OCI-LY3 (cell line): ENCODE measurements around the gene AOAH.
A peak's percentile ranks its signal among the peaks of the same experiment; 100 is the strongest.

Source experiments
- H2AFZ ChIP-seq: fragments of 200-600, 300-600 bp; shearing (Covaris generic); 2 replicates; pipeline ENCODE4 v1.6.0; 2014; ENCODE audit warnings: antibody characterized with exemption, low read depth, low read length
- H3K27ac ChIP-seq: fragments of 200-600, 300-600 bp; sonication (generic); 2 replicates; pipeline ENCODE4 v1.5.1; 2014; ENCODE audit warnings: mild to moderate bottlenecking, low read length, moderate library complexity, mixed read lengths
- H3K27me3 ChIP-seq: fragments of 200-600, 300-600 bp; sonication (generic); 2 replicates; pipeline ENCODE4 v1.6.1; 2014; ENCODE audit warnings: low read depth, low read length, mixed read lengths
- H3K36me3 ChIP-seq: fragments of 200-600, 300-600 bp; sonication (generic); replicated peaks from 2 replicates; pipeline ENCODE3; 2014; ENCODE audit warnings: low read depth, low read length, mixed read lengths
- H3K4me1 ChIP-seq: fragments of 300-600, 200-600 bp; sonication (generic); 2 replicates; pipeline ENCODE4 v1.6.1; 2014; ENCODE audit warnings: low read length, mixed read lengths
- H3K4me2 ChIP-seq: fragments of 200-600, 300-600 bp; sonication (generic); 2 replicates; pipeline ENCODE4 v1.6.1; 2014; ENCODE audit warnings: low read length, mixed read lengths
- H3K4me3 ChIP-seq: fragments of 300-600, 200-600 bp; sonication (generic); 2 replicates; pipeline ENCODE4 v1.5.1; 2014; ENCODE audit warnings: antibody characterized with exemption, mild to moderate bottlenecking, low read length, moderate library complexity
- H3K79me2 ChIP-seq: fragments of 300-600, 200-600 bp; shearing (Covaris generic); 2 replicates; pipeline ENCODE4 v1.6.1; 2014; ENCODE audit warnings: mild to moderate bottlenecking, low read length, mixed read lengths
- H3K9ac ChIP-seq: fragments of 300-600, 200-600 bp; shearing (Covaris generic); 2 replicates; pipeline ENCODE4 v1.6.0; 2014; ENCODE audit warnings: mild to moderate bottlenecking, low read length, moderate library complexity
- H3K9me3 ChIP-seq: fragments of 200-600, 300-600 bp; shearing (Covaris generic); 2 replicates; pipeline ENCODE4 v1.6.1; 2014; ENCODE audit warnings: low read length, mixed read lengths; ENCODE audit not compliant: insufficient read depth
- H4K20me1 ChIP-seq: fragments of 200-600, 300-600 bp; sonication (generic); 2 replicates; pipeline ENCODE4 v1.6.1; 2016; ENCODE audit warnings: low read length, mixed read lengths; ENCODE audit not compliant: insufficient read depth
- EZH2phosphoT487 ChIP-seq: fragments of 200-600 bp; shearing (Covaris generic); IDR thresholded peaks from 2 replicates; pipeline ENCODE4 v1.6.1; 2018; ENCODE audit warnings: antibody characterized with exemption, mixed run types, low read depth
- TF ChIP-seq, protein P1 (sequence below): fragments of 200-600, 300-600 bp; sonication (generic); IDR thresholded peaks from 2 replicates; pipeline ENCODE4 v1.5.1; 2014; ENCODE audit warnings: antibody characterized with exemption, low read length, low read depth

AOAH gene

GRCh38 chr7:36682102-36682501 is 42.2 kb downstream of the AOAH start:
- no peak overlapping the region for H3K9ac ChIP-seq
- no peaks in the 10 kb centered on the region for H3K79me2 ChIP-seq
- no peak overlapping the region for H3K4me2 ChIP-seq
- no peaks in the 10 kb centered on the region for H3K4me1 ChIP-seq
- no peak overlapping the region for H3K4me3 ChIP-seq
- no peaks in the 10 kb centered on the region for H3K9me3 ChIP-seq
- H3K27me3 ChIP-seq = no peaks in the 10 kb centered on the region
- no peak for TF ChIP-seq EZH2phosphoT487
- TF ChIP-seq, protein P1, sequence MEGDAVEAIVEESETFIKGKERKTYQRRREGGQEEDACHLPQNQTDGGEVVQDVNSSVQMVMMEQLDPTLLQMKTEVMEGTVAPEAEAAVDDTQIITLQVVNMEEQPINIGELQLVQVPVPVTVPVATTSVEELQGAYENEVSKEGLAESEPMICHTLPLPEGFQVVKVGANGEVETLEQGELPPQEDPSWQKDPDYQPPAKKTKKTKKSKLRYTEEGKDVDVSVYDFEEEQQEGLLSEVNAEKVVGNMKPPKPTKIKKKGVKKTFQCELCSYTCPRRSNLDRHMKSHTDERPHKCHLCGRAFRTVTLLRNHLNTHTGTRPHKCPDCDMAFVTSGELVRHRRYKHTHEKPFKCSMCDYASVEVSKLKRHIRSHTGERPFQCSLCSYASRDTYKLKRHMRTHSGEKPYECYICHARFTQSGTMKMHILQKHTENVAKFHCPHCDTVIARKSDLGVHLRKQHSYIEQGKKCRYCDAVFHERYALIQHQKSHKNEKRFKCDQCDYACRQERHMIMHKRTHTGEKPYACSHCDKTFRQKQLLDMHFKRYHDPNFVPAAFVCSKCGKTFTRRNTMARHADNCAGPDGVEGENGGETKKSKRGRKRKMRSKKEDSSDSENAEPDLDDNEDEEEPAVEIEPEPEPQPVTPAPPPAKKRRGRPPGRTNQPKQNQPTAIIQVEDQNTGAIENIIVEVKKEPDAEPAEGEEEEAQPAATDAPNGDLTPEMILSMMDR = peak; percentile 52
- no peak overlapping the region for H3K27ac ChIP-seq
- no peak overlapping the region for H2AFZ ChIP-seq
- no peaks in the 10 kb centered on the region for H3K36me3 ChIP-seq
- H4K20me1 ChIP-seq = no peaks in the 10 kb centered on the region

- Histone ChIP-seq H4K20me1 (no peaks in the 10 kb centered on the region), H3K9me3 (no peaks in the 10 kb centered on the region), H3K79me2 (no peaks in the 10 kb centered on the region), H3K27ac (no peak overlapping the region), H2AFZ (no peak overlapping the region), H3K4me2 (no peak overlapping the region), H3K9ac (no peak overlapping the region), H3K36me3 (no peaks in the 10 kb centered on the region), H3K4me3 (no peak overlapping the region), H3K4me1 (no peaks in the 10 kb centered on the region), H3K27me3 (peaks cover 2% of the 10 kb centered on the region)
- TF ChIP-seq EZH2phosphoT487 = no peak
- TF ChIP-seq, protein P1 = no peak
These were observed 46.4 kb downstream of the AOAH start for GRCh38 chr7:36677769-36678437.

GRCh38 chr7:36673703-36674102 is 50.6 kb downstream of the AOAH start:
- no peak overlapping the region for H3K4me3 ChIP-seq
- H4K20me1 ChIP-seq = no peaks in the 10 kb centered on the region
- no peaks in the 10 kb centered on the region for H3K9me3 ChIP-seq
- H3K4me1 ChIP-seq = peaks cover 5% of the 10 kb centered on the region; the same call in 1 of the 2 replicates
- H3K27ac ChIP-seq = no peak overlapping the region
- H3K4me2 ChIP-seq = no peak overlapping the region
- no peak overlapping the region for H2AFZ ChIP-seq
- no peaks in the 10 kb centered on the region for H3K36me3 ChIP-seq
- no peak overlapping the region for H3K9ac ChIP-seq
- H3K79me2 ChIP-seq = no peaks in the 10 kb centered on the region
- peaks cover 2% of the 10 kb centered on the region for H3K27me3 ChIP-seq
- TF ChIP-seq EZH2phosphoT487 = no peak
- TF ChIP-seq, protein P1 = no peak

DNA sequence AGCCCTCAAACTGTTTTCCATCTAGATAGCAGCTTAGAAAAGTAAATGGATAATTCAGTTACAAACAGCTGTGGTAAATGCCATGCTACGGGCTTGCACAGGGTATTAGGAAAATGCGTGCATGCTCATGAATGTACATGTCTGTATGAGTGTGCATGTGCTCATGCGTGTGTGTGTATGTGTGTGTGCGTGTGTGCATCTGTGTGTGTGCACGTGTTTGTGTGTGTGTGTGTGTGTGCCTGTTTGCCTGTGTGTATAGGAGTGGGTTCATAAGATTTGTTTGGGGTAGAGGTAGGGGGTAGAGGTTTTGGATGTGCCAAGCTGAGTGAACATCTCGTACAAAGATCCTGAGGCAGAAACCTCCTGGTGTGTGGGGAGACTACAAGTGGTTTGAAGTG is 52.9 kb downstream of the AOAH start:
- no peaks in the 10 kb centered on the region for H3K36me3 ChIP-seq
- no peaks in the 10 kb centered on the region for H3K9me3 ChIP-seq
- H2AFZ ChIP-seq = no peak overlapping the region
- peaks cover 11% of the 10 kb centered on the region for H3K4me1 ChIP-seq
- no peak overlapping the region for H3K9ac ChIP-seq
- H3K27me3 ChIP-seq = peaks cover 2% of the 10 kb centered on the region
- no peaks in the 10 kb centered on the region for H3K79me2 ChIP-seq
- TF ChIP-seq, protein P1 = no peak
- TF ChIP-seq EZH2phosphoT487 = no peak
- no peak overlapping the region for H3K4me2 ChIP-seq
- no peak overlapping the region for H3K4me3 ChIP-seq
- no peaks in the 10 kb centered on the region for H4K20me1 ChIP-seq
- no peak overlapping the region for H3K27ac ChIP-seq
